Measurements from ENCODE around the gene SHB.
A peak's percentile ranks its signal among the peaks of the same experiment; 100 is the strongest.

SHB gene

DNA sequence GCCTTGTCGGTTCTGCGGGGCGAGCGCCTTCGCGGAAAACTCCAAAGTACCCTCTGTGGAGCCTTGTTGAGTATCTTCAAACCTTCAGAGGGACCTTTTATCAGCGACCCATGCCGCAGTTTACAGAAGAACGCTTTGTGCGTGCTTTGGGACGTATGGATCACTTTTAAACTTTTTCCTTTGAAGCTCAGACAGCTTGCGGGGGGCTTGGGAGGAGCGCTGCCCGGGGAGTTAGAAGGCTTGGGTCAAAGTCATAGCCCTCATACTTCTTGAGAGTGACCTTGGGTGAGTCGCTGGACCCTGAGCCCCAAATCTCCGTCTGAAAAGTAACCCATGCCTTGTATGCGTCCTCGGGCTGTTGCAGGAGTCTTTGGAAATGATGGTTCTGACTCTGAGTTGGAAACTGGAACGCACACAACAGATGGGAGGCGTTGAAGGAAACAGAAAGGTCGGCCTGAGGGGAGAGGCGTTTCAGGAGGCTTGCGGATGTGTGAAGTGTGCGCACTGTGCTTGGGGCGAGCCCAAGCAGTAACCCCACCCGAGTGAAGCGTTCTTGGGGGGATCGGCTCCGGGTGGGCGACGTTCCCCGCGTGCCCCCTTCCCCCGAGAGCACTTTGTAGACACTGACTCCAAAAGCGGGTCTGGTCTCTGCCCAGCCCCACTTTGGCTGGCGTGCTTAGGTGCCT lies 164.4 kb downstream of the SHB start:
- peaks cover 3% of the 10 kb centered on the region for H3K79me2 ChIP-seq
- no peaks in the 10 kb centered on the region for H3K9me3 ChIP-seq (ENCODE audit: control insufficient read depth, low read length)
- no peaks in the 10 kb centered on the region for H3K27me3 ChIP-seq (ENCODE audit: control insufficient read depth, insufficient read depth, low read length)
- H3K36me3 ChIP-seq (ENCODE audit: control insufficient read depth, insufficient read depth, low read length) = no peaks in the 10 kb centered on the region
- peak overlapping the region; percentile 88 for H2AFZ ChIP-seq
- H3K4me3 ChIP-seq (ENCODE audit: low read depth, low read length) = peak overlapping the region; percentile 82
- peaks cover 4% of the 10 kb centered on the region for H3K4me1 ChIP-seq
- H3K27ac ChIP-seq = peak overlapping the region; percentile 84
- TF ChIP-seq, protein P1, sequence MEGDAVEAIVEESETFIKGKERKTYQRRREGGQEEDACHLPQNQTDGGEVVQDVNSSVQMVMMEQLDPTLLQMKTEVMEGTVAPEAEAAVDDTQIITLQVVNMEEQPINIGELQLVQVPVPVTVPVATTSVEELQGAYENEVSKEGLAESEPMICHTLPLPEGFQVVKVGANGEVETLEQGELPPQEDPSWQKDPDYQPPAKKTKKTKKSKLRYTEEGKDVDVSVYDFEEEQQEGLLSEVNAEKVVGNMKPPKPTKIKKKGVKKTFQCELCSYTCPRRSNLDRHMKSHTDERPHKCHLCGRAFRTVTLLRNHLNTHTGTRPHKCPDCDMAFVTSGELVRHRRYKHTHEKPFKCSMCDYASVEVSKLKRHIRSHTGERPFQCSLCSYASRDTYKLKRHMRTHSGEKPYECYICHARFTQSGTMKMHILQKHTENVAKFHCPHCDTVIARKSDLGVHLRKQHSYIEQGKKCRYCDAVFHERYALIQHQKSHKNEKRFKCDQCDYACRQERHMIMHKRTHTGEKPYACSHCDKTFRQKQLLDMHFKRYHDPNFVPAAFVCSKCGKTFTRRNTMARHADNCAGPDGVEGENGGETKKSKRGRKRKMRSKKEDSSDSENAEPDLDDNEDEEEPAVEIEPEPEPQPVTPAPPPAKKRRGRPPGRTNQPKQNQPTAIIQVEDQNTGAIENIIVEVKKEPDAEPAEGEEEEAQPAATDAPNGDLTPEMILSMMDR (IDR thresholded peaks at IDR 0.05) = no peak
- H3K9ac ChIP-seq = no peak overlapping the region
- peak overlapping the region; percentile 81 for H3K4me2 ChIP-seq (ENCODE audit: low read length)

DNA sequence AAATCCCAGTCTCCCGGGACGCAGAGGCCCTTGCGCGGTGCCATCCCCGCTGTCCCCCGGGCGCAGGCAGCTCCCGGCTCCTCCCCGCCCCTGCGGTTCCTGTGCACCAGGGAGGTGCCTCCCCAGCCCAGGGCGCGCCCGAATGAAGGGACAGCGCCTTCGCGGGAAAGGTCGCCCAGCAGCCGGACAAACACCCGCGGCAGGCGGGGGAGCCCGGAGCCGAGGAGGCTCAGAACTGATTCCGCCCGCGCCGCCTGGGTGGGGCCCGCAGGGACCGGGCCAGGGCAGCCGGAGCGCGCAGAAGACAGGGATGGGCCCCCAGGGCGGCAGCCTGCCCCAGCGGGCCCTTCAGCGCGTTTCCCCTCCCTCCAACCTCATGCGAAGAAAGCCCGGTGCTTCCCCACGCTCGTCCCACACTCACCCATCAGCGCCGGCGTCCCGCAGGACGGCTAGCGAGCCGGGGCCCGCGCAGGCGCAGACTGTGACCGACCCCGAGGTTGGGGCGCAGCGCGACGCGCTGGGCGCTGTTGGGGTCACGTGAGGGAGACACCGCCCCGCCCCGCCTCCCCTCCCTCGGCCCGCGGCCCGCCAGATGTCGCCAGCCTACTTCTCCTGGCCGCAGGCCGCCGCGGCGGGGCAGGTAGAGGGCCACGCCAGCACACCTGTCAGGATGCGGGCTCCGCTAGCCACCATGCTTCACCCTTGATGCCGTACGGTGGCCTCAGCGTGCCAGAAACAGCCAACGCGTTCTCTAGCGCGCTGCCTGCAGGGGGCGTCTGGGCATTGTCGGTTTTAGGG lies 165.2 kb downstream of the SHB start, which contains the start of gene SLC25A51:
Gene SLC25A51 (minus strand): TSS at position 481 of the 798 bp plus-strand sequence. CDS start 15,577 bp downstream, outside the sequence.
- H3K4me3 ChIP-seq (ENCODE audit: low read depth, low read length) = peak within 1 kb of the TSS; percentile 82
- peaks cover 3% of the 10 kb centered on the region for H3K79me2 ChIP-seq
- peak within 1 kb of the TSS; percentile 81 for H3K4me2 ChIP-seq (ENCODE audit: low read length)
- peak within 1 kb of the TSS; percentile 84 for H3K27ac ChIP-seq
- H3K4me1 ChIP-seq = peaks cover 4% of the 10 kb centered on the region
- peak within 1 kb of the TSS; percentile 88 for H2AFZ ChIP-seq
- TF ChIP-seq, protein P1 (IDR thresholded peaks at IDR 0.05) = peak; percentile 87
- no peaks in the 10 kb centered on the region for H3K27me3 ChIP-seq (ENCODE audit: control insufficient read depth, insufficient read depth, low read length)
- no peaks in the 10 kb centered on the region for H3K36me3 ChIP-seq (ENCODE audit: control insufficient read depth, insufficient read depth, low read length)
- H3K9ac ChIP-seq = peak within 1 kb of the TSS; percentile 28
- no peaks in the 10 kb centered on the region for H3K9me3 ChIP-seq (ENCODE audit: control insufficient read depth, low read length)

DNA sequence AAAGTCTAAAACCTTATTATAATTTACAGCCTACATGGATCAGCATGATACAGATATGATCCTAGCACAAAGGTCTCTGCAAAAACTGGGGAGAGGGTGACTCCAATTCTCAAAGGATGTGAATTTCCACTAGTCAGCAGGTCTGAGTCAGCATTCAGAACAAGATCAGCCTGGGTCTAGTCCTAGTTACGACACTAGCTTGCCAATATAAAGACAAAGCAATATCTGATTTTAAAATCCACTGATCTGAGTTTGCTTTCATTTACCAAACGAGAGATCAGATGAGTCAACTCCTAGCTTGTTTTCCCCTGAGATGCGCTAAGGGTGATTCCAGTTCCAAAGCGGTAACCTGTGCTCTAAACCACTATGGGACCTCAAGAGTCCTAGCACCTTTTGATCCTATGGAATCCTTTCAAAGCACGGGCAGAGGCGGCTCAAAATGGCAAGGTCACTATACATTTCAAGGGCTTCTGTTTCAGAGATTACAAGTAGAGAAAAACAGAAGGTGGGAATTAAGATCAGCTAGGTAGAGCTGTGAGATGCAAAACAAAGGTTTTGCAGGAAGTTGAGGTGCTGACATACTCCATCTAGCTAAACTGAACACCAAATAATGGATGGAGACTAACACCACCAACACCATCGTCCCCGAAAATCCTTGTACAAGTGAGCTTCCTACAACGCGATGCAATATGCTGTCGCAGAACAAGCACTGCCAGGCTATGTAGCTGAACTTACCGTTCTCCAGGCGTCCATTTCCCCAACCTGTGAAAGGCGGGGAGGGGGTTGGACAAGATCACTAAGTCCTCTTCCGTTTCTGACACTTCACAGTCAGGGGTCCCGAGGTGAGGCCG lies 166.0 kb downstream of the SHB start:
- Histone ChIP-seq H3K9me3 (ENCODE audit: control insufficient read depth, low read length) (no peaks in the 10 kb centered on the region), H3K27me3 (ENCODE audit: control insufficient read depth, insufficient read depth, low read length) (no peaks in the 10 kb centered on the region), H3K4me2 (ENCODE audit: low read length) (peak overlapping the region; percentile 81), H3K79me2 (peaks cover 3% of the 10 kb centered on the region), H3K9ac (peak overlapping the region; percentile 28), H3K4me1 (peaks cover 4% of the 10 kb centered on the region), H3K36me3 (ENCODE audit: control insufficient read depth, insufficient read depth, low read length) (no peaks in the 10 kb centered on the region), H3K27ac (peak overlapping the region; percentile 84), H2AFZ (peak overlapping the region; percentile 88), H3K4me3 (ENCODE audit: low read depth, low read length) (peak overlapping the region; percentile 82)
- TF ChIP-seq, protein P1 (IDR thresholded peaks at IDR 0.05) = no peak

DNA sequence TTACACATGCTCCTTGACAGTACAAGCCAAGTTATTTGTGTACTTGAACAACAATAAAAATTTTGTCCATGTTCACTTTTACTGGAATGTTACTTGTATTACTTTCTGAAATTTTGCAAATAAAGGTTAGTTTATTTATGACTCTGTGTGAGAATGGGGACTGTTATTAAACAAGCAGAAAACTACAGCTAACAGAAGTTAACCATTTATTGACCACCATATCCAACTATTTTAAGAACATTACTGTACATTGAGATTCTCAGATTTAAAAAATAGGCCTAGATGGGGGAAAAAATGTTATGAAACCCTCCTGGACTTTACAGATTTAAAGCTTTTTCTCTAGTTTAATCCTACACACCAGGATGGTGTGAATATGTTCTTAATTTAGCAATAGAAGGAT lies 166.9 kb downstream of the SHB start:
- no peak overlapping the region for H3K9ac ChIP-seq
- TF ChIP-seq, protein P1 (IDR thresholded peaks at IDR 0.05) = no peak

More for the DNA sequence above, 166.9 kb downstream of the SHB start:
- no peak overlapping the region for H3K4me3 ChIP-seq (ENCODE audit: low read depth, low read length)
- peaks cover 4% of the 10 kb centered on the region for H3K4me1 ChIP-seq
- peaks cover 3% of the 10 kb centered on the region for H3K79me2 ChIP-seq
- H2AFZ ChIP-seq = no peak overlapping the region
- H3K27ac ChIP-seq = no peak overlapping the region
- H3K4me2 ChIP-seq (ENCODE audit: low read length) = peak overlapping the region; percentile 81
- no peaks in the 10 kb centered on the region for H3K36me3 ChIP-seq (ENCODE audit: control insufficient read depth, insufficient read depth, low read length)
- H3K27me3 ChIP-seq (ENCODE audit: control insufficient read depth, insufficient read depth, low read length) = no peaks in the 10 kb centered on the region
- H3K9me3 ChIP-seq (ENCODE audit: control insufficient read depth, low read length) = no peaks in the 10 kb centered on the region

Measured in parathyroid adenoma (tissue), 2 donors.